Transverse colon (tissue), 4 donors: ENCODE measurements around the gene SLBP. TPM values are rescaled to one million over a fixed set of nuclear protein-coding genes. Genes with fewer than 3 reads are reported as not detected.

Experiments used
- DNase-seq: peaks from one replicate; pipeline ENCODE4 v3.0.0-alpha.2; 2019
- H3K27ac ChIP-seq, 4 donors: fragments of 200-600 bp; sonication (generic); 2 replicates each; pipeline ENCODE4 v1.5.1; 2016 to 2018; ENCODE audit warnings: inconsistent platforms in 4 of 4
- H3K27me3 ChIP-seq: fragments of 200-600 bp; sonication (generic); 2 replicates; pipeline ENCODE4 v1.5.1; 2017; ENCODE audit warnings: inconsistent platforms
- H3K36me3 ChIP-seq, 4 donors: fragments of 200-600 bp; sonication (generic); 2 replicates each; pipeline ENCODE4 v1.5.1; 2017 to 2019; ENCODE audit warnings: inconsistent platforms in 4 of 4
- H3K4me1 ChIP-seq, 4 donors: fragments of 200-600 bp; sonication (generic); 2 replicates each; pipeline ENCODE4 v1.5.1; 2017 to 2020; ENCODE audit warnings: inconsistent platforms in 4 of 4
- H3K4me3 ChIP-seq, 4 donors: fragments of 200-600 bp; sonication (generic); 1 replicate in 1 of 4; 2 replicates in 3 of 4; pipeline versions ENCODE4 v1.5.1 to v1.6.1; 2017 to 2019; ENCODE audit warnings: inconsistent platforms in 4 of 4
- H3K9me3 ChIP-seq, 2 donors: fragments of 200-600 bp; sonication (generic); 2 replicates each; pipeline ENCODE4 v1.5.1; 2017 to 2019; ENCODE audit warnings: inconsistent platforms in 2 of 2
- EP300 ChIP-seq: sonication (generic); formaldehyde crosslinking; IDR thresholded peaks from one replicate; pipeline ENCODE4 v1.6.1; 2017; ENCODE audit warnings: antibody characterized with exemption, low read depth
- POLR2A ChIP-seq: fragments of 450-650 bp; IDR thresholded peaks from one replicate; pipeline ENCODE4 v1.6.1; 2016; ENCODE audit warnings: antibody characterized with exemption, mild to moderate bottlenecking, moderate library complexity
- POLR2AphosphoS5 ChIP-seq, 3 donors: sonication (generic); formaldehyde crosslinking; IDR thresholded peaks; one replicate each; pipeline ENCODE4 v1.6.1; 2016; ENCODE audit warnings: antibody characterized with exemption in 3 of 3
- WGBS, 2 donors: methylation state at CpG; one replicate each; pipeline ENCODE4 v1.1.5; 2018; ENCODE audit warnings: low coverage in 1 of 2; 5-methylcytosine and 5-hydroxymethylcytosine counted together
- in situ Hi-C, 4 donors: fragments of 200-750 bp; cut with MboI; loops; one replicate each; pipeline versions ENCODE4 v1.15.0 to v1.15.1; 2017; ENCODE audit warnings: low sequenced_read_pairs in 3 of 4, low pct_ligation_motif_present in 1 of 4, low pct_unique_long_range_greater_than_20kb in 1 of 4
- intact Hi-C: fragments of 100-400 bp; cut with DNase I; formaldehyde crosslinking; loops from one replicate; pipeline ENCODE4 v1.15.1; 2023; ENCODE audit warnings: low total_unique reads
- total RNA-seq, 4 donors: library from RNA; depleted of rRNA; stranded (reverse); fragments of >200 nt; gene quantifications; one replicate each; pipeline ENCODE4 v1.1.0, GENCODE V29; 2016
- TF ChIP-seq, protein P1 (sequence below), 5 experiments: fragments of 200-600 bp in 3 of 5; fragments of 450-650 bp in 2 of 5; sonication (generic) in 3 of 5; IDR thresholded peaks; 1 replicate in 2 of 5; 2 replicates in 3 of 5; pipeline ENCODE4 v1.5.1; 2016 to 2017; ENCODE audit warnings: antibody characterized with exemption in 5 of 5, inconsistent platforms in 3 of 5, mild to moderate bottlenecking in 2 of 5, moderate library complexity in 1 of 5

SLBP gene
- total RNA-seq, 4 donors from 2014 or later, result 7.6 to 47.5 (median 31.6) TPM

DNA sequence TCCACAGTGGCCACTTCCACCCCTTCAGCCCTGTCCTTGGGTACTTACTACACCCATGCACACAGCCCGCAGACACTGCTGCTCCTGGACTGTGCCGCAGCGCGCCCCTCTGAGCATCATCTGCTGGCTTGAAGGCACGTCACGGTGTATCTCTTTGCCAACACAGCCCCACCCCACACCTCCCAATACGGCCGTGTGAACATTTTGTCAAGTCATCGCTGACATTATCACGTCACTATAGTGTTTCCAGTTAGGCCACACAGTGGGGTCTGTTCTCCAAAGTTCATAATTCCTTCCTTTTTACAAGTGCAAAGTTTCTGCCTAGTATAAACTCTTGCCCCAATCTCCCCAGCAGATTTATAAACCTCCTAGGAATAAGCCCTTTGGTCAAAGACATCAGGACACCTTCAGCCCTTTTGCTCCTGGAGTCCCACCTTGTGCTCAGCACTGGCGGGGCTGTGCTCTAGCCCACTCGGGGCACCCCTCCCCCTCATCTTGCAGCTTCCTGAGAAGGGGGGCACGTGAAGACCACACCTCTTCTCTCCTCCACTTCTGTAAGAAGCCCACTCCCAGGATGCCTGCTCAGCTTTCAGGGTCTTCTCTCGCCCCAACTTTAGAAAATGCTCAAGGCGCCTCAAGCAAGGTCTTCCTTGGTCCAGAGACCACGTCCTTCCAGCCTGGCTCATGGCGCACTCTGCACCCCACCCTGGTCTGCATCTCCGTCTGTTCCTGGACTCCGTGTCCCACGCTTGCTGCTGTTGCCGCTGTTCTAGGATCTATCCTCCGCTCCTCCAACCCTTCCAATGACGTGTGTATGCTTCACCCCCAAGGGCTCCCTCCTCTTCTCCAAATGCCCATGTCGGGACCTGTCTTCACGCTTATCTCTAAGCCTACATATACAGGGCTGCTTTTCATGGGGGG lies 35.3 kb downstream of the SLBP start:
- Histone ChIP-seq H3K4me3 (no peak overlapping the region), H3K27ac (no peak overlapping the region), H3K36me3 (no peaks in the 10 kb centered on the region), H3K4me1 (peaks cover 0 to 4% (median 0%) of the 10 kb centered on the region in 4 donors), H3K9me3 (no peaks in the 10 kb centered on the region), H3K27me3 (no peaks in the 10 kb centered on the region)
- in situ Hi-C loops (no loop called here), intact Hi-C loops (no loop called here)
- 82 to 89% methylated on average over 10 to 25 of the region's 25 CpGs for WGBS, 2 donors
- TF ChIP-seq POLR2A (no peak), POLR2AphosphoS5 (IDR thresholded peaks at IDR 0.05) (no peak), EP300 (no peak)
- TF ChIP-seq, protein P1, sequence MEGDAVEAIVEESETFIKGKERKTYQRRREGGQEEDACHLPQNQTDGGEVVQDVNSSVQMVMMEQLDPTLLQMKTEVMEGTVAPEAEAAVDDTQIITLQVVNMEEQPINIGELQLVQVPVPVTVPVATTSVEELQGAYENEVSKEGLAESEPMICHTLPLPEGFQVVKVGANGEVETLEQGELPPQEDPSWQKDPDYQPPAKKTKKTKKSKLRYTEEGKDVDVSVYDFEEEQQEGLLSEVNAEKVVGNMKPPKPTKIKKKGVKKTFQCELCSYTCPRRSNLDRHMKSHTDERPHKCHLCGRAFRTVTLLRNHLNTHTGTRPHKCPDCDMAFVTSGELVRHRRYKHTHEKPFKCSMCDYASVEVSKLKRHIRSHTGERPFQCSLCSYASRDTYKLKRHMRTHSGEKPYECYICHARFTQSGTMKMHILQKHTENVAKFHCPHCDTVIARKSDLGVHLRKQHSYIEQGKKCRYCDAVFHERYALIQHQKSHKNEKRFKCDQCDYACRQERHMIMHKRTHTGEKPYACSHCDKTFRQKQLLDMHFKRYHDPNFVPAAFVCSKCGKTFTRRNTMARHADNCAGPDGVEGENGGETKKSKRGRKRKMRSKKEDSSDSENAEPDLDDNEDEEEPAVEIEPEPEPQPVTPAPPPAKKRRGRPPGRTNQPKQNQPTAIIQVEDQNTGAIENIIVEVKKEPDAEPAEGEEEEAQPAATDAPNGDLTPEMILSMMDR (IDR thresholded peaks at IDR 0.05), result no peak
- no peak for DNase-seq

DNA sequence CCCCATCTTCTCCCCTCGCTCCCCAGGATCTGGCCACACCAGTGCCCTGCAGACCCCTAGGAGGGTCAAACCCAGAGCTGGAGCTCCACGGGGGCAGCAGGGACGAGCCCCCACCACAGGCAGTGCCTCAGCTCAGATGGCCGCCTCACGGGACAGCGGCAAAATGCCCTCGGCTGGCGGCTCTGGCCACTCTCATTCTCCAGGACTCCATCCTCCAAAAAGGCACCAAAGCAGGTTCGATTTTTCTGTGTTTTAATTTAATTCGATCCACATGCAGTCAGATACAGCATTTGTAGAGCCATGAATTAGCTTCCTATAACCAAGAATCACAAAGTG lies 36.3 kb downstream of the SLBP start:
- DNase-seq, result no peak
- H3K9me3 ChIP-seq, result no peaks in the 10 kb centered on the region
- no peaks in the 10 kb centered on the region for H3K36me3 ChIP-seq
- intact Hi-C loops, result no loop called here
- WGBS, 2 donors, result 82 to 90% methylated on average over 5 to 10 of the region's 10 CpGs
- H3K4me1 ChIP-seq, result peaks cover 0 to 4% (median 0%) of the 10 kb centered on the region in 4 donors
- no peak overlapping the region for H3K27ac ChIP-seq
- TF ChIP-seq EP300 (no peak), POLR2A (no peak), POLR2AphosphoS5 (IDR thresholded peaks at IDR 0.05) (no peak)
- TF ChIP-seq, protein P1 (IDR thresholded peaks at IDR 0.05), result no peak
- no peak overlapping the region for H3K4me3 ChIP-seq
- in situ Hi-C loops, result no loop called here
- no peaks in the 10 kb centered on the region for H3K27me3 ChIP-seq

DNA sequence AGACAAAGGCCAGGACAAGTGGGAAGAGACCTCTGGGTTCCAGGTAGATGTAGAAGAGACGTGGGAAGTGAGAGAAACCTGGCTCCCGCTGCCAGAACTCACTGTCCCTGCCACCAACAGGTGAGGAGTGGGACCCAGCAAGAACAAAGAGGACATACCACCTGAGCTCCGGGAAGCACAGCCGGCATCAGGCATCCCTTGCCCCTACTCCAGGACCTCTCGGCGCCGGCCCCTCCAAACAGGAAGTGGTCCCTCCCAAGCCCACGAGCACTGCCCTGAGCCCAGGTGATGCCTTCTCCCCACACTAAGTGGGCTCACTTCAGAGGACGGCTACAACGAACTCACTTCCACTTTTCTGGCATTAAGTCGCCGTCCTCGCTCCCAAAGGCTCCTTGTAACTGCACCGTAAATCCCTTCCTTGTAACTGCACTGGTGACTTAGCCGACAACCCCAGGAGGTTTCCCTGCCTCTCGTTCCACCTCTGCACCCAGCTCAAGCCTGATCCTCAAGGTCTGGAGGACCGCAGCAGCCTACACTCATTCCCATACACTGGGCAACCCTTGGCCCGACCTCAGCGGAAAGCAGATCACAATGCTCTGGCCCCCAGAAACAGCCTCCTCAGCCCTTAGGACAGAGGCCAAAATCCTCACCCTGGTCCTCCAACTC lies 36.9 kb downstream of the SLBP start:
- intact Hi-C loops, result no loop called here
- no peak overlapping the region for H3K4me3 ChIP-seq
- H3K4me1 ChIP-seq, result peaks cover 0 to 4% (median 0%) of the 10 kb centered on the region in 4 donors
- H3K27me3 ChIP-seq, result no peaks in the 10 kb centered on the region
- TF ChIP-seq, protein P1 (IDR thresholded peaks at IDR 0.05), result no peak
- no peak for TF ChIP-seq POLR2AphosphoS5 (IDR thresholded peaks at IDR 0.05)
- TF ChIP-seq POLR2A, result no peak
- TF ChIP-seq EP300, result no peak
- DNase-seq, result no peak
- in situ Hi-C loops, result no loop called here
- H3K27ac ChIP-seq, result no peak overlapping the region
- 89% methylated on average over 19 of the region's 19 CpGs; no CpG with 5 or more reads in 1 of the 2 donors for WGBS, 2 donors
- no peaks in the 10 kb centered on the region for H3K36me3 ChIP-seq
- no peaks in the 10 kb centered on the region for H3K9me3 ChIP-seq

DNA sequence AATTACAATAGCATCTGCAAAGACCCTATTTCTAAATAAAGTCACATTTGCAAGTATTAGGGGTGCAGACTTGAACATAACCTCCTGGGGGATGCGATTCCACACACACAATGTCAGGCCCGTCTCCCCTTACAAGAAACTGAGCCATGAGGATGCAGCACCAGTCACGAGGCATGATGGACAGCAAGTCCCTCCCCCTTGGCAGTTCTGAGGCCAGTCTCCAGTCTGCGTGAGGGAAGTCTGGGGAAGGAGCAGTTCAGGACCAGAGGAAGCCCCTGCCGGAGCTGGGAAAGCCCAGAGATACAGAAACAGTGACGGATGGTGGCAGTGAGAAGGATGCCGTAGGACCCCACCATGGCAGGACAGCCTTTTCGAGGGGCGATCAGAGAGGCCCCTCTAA lies 37.4 kb downstream of the SLBP start:
- Histone ChIP-seq H3K4me3 (no peak overlapping the region), H3K27me3 (no peaks in the 10 kb centered on the region), H3K9me3 (no peaks in the 10 kb centered on the region), H3K27ac (no peak overlapping the region), H3K4me1 (peaks cover 0 to 4% (median 0%) of the 10 kb centered on the region in 4 donors), H3K36me3 (no peaks in the 10 kb centered on the region)
- in situ Hi-C loops, result no loop called here
- intact Hi-C loops, result no loop called here
- no peak for DNase-seq
- WGBS, 2 donors, result 75 to 82% methylated on average over 2 to 9 of the region's 9 CpGs
- TF ChIP-seq, protein P1 (IDR thresholded peaks at IDR 0.05), result no peak
- TF ChIP-seq EP300, result no peak
- TF ChIP-seq POLR2A, result no peak
- TF ChIP-seq POLR2AphosphoS5 (IDR thresholded peaks at IDR 0.05), result no peak
